ENCODE results near the gene UPF2. TPM values are rescaled to one million over a fixed set of nuclear protein-coding genes. Genes with fewer than 3 reads are reported as not detected.

Gene UPF2
- total and polyA plus RNA-seq, 2 of the 13 experiments (the other 11 are each of a cell fraction or from before 2014, with no cell fraction given), result 6.2 to 14.5 TPM

DNA sequence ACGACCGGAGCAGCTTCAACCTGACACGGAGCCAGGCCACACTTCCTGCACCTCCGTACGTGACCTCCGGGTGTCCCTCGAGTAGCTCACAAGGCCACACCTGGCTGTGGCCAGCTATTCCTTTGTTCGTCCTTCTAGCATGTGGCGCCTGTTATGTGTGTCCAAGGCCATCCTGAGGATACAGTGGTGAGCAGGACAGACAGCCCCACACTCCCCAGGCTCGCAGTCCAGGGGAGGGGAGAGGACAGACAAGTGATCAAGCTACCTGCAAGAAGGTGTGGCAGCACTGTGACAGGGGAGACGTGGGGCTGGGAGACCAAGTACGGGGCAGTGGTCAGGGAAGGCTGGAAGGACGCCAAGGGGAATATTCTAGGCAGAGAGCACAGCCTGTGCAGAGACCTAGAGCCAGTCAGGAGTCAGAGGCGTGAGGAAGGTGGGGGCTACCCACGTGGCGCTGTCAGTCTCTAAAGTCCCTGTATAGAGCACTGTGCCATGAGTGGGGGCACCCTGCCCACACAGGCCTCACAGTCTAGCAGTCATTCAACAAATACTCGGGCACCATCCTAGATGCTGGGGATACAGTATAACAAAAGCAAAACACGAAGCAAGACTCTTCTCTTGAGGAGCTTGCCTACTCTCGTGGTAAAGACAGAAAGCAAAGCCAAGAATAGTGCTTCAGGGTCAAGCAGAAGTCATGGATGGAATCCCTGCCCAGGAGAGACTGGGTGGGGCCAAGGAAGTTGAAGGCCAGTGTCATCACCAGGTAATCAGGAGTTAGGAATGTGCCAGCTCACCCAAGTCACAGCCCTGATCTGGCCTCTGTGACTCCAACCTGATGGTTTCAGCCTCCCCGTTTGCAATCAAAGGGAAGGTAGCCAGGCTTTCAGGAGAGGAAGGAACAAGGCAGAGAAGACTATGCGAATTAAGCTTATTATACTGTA lies 160.9 kb downstream of the UPF2 start (continued):
- no peak for TF ChIP-seq ZFP41 (CRISPR knock-in tag; IDR thresholded peaks at IDR 0.05; ENCODE audit: borderline replicate concordance)
- TF ChIP-seq HMGA1 (CRISPR knock-in tag; conservative IDR thresholded peaks at IDR 0.05), result no peak
- TF ChIP-seq, protein P1, sequence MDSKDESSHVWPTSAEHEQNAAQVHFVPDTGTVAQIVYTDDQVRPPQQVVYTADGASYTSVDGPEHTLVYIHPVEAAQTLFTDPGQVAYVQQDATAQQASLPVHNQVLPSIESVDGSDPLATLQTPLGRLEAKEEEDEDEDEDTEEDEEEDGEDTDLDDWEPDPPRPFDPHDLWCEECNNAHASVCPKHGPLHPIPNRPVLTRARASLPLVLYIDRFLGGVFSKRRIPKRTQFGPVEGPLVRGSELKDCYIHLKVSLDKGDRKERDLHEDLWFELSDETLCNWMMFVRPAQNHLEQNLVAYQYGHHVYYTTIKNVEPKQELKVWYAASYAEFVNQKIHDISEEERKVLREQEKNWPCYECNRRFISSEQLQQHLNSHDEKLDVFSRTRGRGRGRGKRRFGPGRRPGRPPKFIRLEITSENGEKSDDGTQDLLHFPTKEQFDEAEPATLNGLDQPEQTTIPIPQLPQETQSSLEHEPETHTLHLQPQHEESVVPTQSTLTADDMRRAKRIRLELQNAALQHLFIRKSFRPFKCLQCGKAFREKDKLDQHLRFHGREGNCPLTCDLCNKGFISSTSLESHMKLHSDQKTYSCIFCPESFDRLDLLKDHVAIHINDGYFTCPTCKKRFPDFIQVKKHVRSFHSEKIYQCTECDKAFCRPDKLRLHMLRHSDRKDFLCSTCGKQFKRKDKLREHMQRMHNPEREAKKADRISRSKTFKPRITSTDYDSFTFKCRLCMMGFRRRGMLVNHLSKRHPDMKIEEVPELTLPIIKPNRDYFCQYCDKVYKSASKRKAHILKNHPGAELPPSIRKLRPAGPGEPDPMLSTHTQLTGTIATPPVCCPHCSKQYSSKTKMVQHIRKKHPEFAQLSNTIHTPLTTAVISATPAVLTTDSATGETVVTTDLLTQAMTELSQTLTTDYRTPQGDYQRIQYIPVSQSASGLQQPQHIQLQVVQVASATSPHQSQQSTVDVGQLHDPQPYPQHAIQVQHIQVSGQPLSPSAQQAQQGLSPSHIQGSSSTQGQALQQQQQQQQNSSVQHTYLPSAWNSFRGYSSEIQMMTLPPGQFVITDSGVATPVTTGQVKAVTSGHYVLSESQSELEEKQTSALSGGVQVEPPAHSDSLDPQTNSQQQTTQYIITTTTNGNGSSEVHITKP (CRISPR knock-in tag; IDR thresholded peaks at IDR 0.05; ENCODE audit: low read depth), result no peak
- TF ChIP-seq ZSCAN20 (CRISPR knock-in tag; IDR thresholded peaks at IDR 0.05; ENCODE audit: borderline replicate concordance), result no peak
- TF ChIP-seq GTF2F1 (IDR thresholded peaks at IDR 0.05; ENCODE audit: low read length), result no peak
- peak; percentile 34 for TF ChIP-seq ELF1 (CRISPR knock-in tag; IDR thresholded peaks at IDR 0.05)
- no peak for TF ChIP-seq HNRNPL (IDR thresholded peaks at IDR 0.05; ENCODE audit: low read depth, low read length)
- TF ChIP-seq ZNF569 (CRISPR knock-in tag; IDR thresholded peaks at IDR 0.05; ENCODE audit: borderline replicate concordance), result no peak
- TF ChIP-seq, protein P2, sequence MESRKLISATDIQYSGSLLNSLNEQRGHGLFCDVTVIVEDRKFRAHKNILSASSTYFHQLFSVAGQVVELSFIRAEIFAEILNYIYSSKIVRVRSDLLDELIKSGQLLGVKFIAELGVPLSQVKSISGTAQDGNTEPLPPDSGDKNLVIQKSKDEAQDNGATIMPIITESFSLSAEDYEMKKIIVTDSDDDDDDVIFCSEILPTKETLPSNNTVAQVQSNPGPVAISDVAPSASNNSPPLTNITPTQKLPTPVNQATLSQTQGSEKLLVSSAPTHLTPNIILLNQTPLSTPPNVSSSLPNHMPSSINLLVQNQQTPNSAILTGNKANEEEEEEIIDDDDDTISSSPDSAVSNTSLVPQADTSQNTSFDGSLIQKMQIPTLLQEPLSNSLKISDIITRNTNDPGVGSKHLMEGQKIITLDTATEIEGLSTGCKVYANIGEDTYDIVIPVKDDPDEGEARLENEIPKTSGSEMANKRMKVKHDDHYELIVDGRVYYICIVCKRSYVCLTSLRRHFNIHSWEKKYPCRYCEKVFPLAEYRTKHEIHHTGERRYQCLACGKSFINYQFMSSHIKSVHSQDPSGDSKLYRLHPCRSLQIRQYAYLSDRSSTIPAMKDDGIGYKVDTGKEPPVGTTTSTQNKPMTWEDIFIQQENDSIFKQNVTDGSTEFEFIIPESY (CRISPR knock-in tag; IDR thresholded peaks at IDR 0.05), result peak; percentile 74
- no peak for TF ChIP-seq ZKSCAN1 (IDR thresholded peaks at IDR 0.05; ENCODE audit: low read length)
- no peak for TF ChIP-seq JUNB (CRISPR knock-in tag; IDR thresholded peaks at IDR 0.05; ENCODE audit: borderline replicate concordance)
- peak; percentile 43; the same call in 1 of the 2 replicates for TF ChIP-seq TBX2 (CRISPR knock-in tag; IDR thresholded peaks at IDR 0.05; ENCODE audit: borderline replicate concordance)
- no peak; the same call in 1 of the 2 replicates for TF ChIP-seq ZMYM3 (CRISPR knock-in tag; IDR thresholded peaks at IDR 0.05)
- no peak for TF ChIP-seq SMARCE1 (IDR thresholded peaks at IDR 0.05; ENCODE audit: borderline replicate concordance)
- TF ChIP-seq ZNF317 (CRISPR knock-in tag; IDR thresholded peaks at IDR 0.05), result no peak
- TF ChIP-seq, protein P3, sequence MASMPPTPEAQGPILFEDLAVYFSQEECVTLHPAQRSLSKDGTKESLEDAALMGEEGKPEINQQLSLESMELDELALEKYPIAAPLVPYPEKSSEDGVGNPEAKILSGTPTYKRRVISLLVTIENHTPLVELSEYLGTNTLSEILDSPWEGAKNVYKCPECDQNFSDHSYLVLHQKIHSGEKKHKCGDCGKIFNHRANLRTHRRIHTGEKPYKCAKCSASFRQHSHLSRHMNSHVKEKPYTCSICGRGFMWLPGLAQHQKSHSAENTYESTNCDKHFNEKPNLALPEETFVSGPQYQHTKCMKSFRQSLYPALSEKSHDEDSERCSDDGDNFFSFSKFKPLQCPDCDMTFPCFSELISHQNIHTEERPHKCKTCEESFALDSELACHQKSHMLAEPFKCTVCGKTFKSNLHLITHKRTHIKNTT (CRISPR knock-in tag; IDR thresholded peaks at IDR 0.05), result no peak
- TF ChIP-seq SMAD1 (CRISPR knock-in tag; IDR thresholded peaks at IDR 0.05; ENCODE audit: borderline replicate concordance, low read depth), result no peak
- TF ChIP-seq RBM22 (optimal IDR thresholded peaks at IDR 0.05; ENCODE audit: low read length), result no peak
- no peak for TF ChIP-seq NCOR1 (IDR thresholded peaks at IDR 0.05; ENCODE audit: borderline replicate concordance, low read length)
- TF ChIP-seq MAFG (CRISPR knock-in tag; IDR thresholded peaks at IDR 0.05), result no peak
- TF ChIP-seq, protein P4, sequence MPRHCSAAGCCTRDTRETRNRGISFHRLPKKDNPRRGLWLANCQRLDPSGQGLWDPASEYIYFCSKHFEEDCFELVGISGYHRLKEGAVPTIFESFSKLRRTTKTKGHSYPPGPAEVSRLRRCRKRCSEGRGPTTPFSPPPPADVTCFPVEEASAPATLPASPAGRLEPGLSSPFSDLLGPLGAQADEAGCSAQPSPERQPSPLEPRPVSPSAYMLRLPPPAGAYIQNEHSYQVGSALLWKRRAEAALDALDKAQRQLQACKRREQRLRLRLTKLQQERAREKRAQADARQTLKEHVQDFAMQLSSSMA (CRISPR knock-in tag; IDR thresholded peaks at IDR 0.05), result no peak
- no peak for TF ChIP-seq ZNF761 (CRISPR knock-in tag; conservative IDR thresholded peaks at IDR 0.05)
